C4-2B (cell line): ENCODE measurements around the gene PUDP.

ENCODE experiments used
- H3K27ac ChIP-seq: fragments of 450-650 bp; 2 replicates; pipeline ENCODE4 v1.5.1; 2017
- ZFX ChIP-seq: fragments of 450-650 bp; IDR thresholded peaks from 2 replicates; pipeline ENCODE4 v1.6.1; 2017
- TF ChIP-seq, protein P1 (sequence below): fragments of 450-650 bp; conservative IDR thresholded peaks from 2 replicates; pipeline ENCODE4 v1.5.1; 2017; ENCODE audit warnings: mild to moderate bottlenecking

PUDP gene

GRCh38 chrX:7062276-7062675, 85.7 kb downstream of the PUDP start:
- TF ChIP-seq, protein P1, sequence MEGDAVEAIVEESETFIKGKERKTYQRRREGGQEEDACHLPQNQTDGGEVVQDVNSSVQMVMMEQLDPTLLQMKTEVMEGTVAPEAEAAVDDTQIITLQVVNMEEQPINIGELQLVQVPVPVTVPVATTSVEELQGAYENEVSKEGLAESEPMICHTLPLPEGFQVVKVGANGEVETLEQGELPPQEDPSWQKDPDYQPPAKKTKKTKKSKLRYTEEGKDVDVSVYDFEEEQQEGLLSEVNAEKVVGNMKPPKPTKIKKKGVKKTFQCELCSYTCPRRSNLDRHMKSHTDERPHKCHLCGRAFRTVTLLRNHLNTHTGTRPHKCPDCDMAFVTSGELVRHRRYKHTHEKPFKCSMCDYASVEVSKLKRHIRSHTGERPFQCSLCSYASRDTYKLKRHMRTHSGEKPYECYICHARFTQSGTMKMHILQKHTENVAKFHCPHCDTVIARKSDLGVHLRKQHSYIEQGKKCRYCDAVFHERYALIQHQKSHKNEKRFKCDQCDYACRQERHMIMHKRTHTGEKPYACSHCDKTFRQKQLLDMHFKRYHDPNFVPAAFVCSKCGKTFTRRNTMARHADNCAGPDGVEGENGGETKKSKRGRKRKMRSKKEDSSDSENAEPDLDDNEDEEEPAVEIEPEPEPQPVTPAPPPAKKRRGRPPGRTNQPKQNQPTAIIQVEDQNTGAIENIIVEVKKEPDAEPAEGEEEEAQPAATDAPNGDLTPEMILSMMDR, result no peak
- no peak for TF ChIP-seq ZFX
- H3K27ac ChIP-seq, result no peak overlapping the region

DNA sequence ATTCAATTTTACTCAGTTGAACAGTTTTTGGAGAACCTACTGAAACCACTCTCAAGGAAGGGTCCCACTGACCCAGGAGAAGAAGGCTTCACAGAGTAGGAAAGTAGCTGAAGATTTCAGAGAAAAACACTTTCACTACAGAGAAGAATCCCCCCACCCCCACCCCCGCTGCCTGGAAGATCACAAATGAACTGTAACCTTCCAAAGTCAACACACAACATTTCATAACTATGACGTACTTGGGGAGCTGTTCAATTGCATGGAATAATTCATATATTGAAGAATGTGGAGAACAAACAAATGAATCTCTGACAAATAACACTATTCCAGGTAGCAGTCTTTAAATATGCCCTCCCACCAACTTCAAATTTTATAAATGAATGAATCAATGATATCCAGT, 86.5 kb downstream of the PUDP start:
- TF ChIP-seq, protein P1, result no peak
- no peak overlapping the region for H3K27ac ChIP-seq

- TF ChIP-seq ZFX, result no peak
- TF ChIP-seq, protein P1, result no peak
- no peak overlapping the region for H3K27ac ChIP-seq
Measured at GRCh38 chrX:7060444-7060843, 87.5 kb downstream of the PUDP start.

- no peak for TF ChIP-seq ZFX
- TF ChIP-seq, protein P1, result no peak
Measured at GRCh38 chrX:7059859-7060258, 88.1 kb downstream of the PUDP start.

GRCh38 chrX:7059214-7059838, 88.6 kb downstream of the PUDP start:
- H3K27ac ChIP-seq, result no peak overlapping the region
- TF ChIP-seq ZFX, result no peak
- TF ChIP-seq, protein P1, result no peak

More at GRCh38 chrX:7059859-7060258, 88.1 kb downstream of the PUDP start:
- H3K27ac ChIP-seq, result no peak overlapping the region

GRCh38 chrX:7055386-7056137, 92.4 kb downstream of the PUDP start:
- TF ChIP-seq, protein P1, result no peak
- TF ChIP-seq ZFX, result no peak
- H3K27ac ChIP-seq, result no peak overlapping the region
